ENCODE data around the gene MAPRE3.
A peak's percentile ranks its signal among the peaks of the same experiment; 100 is the strongest.

The MAPRE3 gene

DNA sequence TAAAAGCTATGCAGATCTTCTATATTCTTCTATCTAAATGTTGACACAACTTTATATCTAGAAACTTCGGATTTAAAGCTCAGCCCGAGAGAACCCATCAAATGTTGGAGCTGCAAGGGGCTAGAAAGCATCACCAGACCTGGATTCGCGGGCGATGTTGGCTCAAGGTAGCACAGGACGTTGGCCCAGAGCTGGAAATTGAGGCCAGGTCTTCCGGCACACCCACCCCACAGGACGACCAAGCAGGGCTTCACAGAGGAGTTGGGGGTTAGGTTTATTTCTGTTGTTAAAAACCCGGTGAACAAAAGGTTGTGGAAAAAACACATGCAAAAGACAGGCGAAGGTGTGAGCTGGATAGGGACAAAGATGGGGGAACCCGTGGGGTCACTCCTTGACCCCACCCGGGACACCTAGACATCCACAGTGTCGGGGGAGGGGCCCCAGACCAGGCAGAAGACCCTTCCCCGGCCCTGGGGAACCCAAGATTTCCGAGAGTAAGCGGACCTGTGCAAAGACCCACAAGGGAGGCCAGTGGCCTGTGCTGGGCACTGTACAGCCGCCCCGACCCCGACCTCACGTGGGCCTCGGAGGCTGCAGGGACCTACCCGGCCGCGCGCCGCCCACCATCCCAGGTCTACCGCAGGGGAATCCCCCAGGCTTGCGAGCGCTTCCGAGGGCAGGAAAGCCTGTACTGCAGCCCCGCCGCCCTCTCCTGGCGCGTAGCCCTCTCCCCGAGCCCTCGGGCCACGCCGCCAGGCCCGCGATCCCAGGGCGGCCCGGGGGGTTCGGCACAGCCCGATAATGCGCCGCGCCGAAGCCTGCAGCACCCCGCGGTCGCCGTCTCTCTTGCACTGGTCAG lies 79.2 kb downstream of the MAPRE3 start:
- DNase-seq: peak; percentile 57

DNA sequence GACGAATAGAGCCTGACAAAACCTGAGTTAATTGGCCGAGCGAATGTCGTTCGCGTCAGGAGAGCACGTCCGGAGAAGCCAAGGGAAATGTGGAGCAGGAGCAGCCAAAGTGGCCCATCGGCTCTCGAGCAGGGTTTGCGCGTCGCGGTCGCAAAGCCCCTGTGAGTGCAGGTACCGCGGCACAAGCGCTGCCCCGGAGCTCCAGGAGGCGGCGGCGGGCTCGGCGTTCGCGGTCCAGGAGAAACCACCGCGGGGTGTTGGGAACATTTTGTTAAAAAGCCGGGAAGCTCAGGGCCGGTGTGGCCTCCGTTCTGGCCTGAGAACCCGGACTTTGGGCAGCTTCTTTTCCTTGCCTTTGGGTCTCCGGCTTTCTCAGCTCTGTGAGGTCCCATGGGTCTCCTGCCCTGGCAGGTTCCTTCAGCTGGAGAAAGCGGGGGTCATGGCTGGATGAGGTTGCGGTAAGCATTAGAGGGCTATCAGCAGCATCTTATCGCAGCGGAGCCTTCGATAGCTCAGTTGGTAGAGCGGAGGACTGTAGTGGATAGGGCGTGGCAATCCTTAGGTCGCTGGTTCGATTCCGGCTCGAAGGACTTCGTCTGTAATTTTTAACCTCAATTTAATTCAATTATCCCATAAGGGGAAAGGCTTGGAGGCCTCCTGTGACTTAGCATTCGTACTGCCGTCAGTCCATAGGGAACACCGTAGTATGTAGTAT lies 80.0 kb downstream of the MAPRE3 start:
- peak; percentile 96 for DNase-seq

DNA sequence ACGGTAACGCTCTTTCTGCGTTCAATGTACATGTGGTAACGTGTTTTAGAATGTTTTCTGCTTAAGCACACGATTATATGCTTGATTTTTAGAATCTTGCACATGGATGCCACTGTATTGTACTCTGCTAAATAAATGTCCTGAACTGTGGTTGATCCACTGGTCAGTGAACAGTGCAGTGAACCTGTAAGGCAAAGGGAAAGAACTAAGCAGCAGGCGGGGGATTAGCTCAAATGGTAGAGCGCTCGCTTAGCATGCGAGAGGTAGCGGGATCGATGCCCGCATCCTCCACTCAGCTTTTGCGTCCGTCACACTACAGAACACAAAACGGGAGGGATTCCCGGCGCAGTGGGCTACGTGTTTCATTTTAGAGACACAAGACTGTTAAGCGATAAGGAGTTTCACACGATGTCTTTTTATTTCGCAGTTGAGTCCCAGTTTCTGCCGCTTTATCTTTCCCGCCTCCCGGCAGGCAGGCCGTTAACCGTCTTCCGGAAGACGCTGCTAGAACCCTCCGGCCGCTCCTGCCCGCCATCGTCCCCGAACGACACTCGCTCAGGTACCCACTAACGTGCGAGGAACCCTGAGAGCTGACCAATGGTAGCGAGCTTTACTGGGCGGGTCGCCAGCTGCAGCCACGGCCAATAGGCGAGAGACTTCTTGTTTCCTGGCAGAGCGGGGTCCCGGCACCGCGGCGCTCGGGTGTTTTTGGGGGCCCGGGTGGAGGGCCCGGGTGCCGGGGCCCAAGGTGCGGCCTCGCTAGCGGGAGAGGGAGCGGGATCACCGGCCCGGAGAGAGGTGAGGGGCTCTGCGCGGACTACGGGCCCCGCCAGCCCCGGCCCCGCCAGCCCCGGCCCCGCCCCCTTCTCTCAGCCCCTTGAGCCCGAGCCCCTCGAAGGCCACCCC lies 80.8 kb downstream of the MAPRE3 start, which contains the start of gene AGBL5:
TSS of gene AGBL5 (plus strand) at position 673 of the 906 bp plus-strand sequence. CDS start 1,291 bp downstream, outside the sequence.
- peak; percentile 96 for DNase-seq

DNA sequence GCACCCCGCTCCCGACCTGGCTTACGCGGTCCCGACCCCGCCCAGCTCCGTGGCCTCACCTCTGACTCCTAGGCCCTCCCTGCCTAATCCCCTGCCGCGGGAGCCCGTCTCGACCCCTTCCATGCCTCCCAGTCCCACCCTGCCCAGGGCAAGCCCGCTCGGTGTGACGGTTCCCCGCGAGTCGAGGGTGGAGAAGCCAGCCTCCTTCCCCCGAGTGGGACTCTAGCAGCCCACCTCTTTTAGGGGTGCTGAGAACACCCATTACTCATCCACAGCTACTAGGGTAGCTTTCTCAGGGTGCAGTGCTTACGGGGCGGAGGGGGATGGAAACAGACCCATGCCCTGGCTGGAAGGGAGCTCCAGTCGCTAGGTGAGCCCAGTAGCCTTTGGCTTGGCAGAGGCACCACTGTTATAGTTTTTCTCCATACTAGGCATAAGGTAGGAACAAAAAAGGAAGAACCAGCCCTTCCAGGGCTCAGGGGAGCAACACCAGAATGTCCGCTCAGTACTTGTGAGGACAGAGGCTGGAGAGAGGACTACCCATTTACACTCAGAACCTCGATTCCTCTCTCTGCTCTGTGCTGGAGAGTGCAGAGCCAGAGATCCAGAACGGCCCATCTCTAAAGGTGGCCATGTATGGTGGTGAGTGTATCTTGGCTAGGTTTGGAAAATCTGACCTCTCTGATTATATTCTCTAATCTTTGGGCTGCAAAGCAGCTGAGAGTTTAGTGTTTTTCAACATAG lies 81.6 kb downstream of the MAPRE3 start:
- DNase-seq: no peak

DNA sequence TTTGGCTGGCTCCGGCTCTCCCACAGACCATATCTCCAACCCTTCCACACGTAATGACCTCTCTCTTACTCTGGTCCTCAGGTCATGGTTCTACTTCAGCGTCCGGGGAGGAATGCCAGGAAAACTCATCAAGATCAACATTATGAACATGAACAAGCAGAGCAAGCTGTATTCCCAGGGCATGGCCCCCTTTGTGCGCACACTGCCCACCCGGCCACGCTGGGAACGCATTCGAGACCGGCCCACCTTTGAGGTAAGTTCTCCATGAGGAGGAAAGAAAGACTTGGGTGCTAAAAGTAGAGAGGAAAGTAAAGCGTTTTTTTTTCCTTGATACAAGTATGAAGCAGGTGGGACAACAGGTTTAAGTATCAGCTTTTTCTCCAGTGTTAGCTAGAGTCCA lies 82.9 kb downstream of the MAPRE3 start:
- no peak for DNase-seq

DNA sequence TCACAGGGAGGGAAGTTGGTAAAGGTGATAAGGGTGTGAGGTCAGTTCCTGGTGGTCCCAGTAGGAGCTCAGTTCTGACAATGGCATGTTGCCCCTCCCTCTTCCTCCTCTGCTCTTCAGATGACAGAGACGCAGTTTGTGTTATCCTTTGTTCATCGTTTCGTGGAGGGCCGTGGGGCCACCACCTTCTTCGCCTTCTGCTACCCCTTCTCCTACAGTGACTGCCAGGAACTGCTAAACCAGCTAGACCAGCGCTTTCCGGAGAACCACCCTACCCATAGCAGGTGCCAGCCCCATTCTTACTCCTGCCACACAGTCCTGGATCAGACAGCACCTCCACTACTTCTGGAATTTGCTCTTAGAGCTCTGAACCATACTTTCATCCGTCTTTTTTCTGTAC lies 83.3 kb downstream of the MAPRE3 start:
- DNase-seq: no peak

DNA sequence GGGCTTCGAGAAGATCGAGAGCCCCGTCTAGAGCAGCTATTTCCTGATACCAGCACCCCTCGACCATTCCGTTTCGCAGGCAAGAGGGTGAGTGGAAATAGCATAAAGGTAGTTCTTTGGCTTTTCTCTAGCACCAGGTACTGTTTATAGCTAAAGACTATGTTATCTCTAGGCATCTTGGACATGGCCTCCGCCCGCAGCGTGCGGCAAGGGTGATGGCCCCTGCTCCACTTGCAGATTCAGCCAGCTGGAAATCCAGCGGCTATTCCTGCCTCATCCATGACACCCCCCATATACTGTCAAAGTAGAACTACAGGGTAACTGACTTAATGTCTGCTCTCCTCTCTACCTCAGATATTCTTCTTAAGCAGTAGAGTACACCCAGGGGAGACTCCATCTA lies 84.3 kb downstream of the MAPRE3 start:
- no peak for DNase-seq

DNA sequence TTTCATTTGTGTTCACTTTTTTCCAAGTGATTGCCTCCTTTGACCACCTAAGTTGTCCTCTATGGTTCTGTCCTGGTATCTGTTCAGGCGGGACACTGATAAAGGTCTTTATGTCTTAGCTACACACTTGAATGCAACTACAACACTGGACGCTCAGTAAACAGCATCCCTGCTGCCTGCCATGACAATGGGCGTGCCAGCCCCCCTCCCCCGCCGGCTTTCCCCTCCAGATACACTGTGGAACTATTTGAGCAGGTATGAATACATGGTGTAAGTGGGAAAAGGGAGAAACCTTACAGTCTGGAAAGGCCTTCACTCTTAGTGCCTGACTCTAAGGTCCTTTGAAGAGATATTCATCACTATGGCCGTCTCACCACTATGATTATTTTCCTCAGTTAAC lies 86.7 kb downstream of the MAPRE3 start:
- DNase-seq: no peak

DNA sequence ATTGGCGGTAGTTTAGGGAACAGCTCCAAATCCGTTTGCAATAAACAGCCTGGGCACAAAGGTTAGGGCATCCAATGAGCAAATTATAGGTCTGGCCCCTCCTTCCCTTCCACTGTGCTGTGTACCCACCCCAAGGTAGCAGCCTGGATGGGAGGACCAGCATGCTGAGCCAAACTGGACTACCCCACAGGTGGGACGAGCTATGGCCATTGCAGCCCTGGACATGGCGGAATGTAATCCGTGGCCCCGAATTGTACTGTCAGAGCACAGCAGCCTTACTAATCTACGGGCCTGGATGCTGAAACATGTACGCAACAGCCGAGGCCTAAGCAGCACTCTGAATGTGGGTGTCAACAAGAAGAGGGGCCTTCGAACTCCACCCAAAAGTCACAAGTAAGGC lies 87.8 kb downstream of the MAPRE3 start:
- DNase-seq: no peak

DNA sequence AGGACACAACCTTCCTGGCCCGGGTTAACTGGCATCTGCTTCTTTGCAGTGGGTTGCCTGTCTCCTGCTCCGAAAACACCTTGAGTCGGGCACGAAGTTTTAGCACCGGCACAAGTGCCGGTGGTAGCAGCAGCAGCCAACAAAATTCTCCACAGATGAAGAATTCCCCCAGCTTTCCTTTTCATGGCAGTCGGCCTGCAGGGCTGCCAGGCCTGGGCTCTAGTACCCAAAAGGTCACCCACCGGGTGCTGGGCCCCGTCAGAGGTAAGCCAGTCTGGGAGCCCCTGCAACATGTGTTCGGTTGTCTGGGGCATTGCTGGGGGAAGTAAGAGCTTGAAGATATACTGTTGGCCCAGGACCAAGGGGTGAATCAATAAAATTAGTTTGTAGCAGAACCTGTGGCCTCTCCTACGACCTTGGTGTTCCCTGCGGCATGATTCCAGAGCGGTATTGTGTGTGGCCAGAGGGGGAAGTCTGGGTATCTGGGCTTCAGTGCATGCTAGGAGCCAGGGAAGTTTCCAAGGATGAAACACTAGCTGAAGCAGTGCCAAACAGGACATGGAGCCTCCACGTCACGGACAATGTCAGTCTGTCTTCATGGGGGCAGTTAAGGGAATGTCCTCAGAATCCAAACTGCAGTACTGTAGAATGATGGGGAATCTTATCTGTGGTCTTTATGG lies 88.8 kb downstream of the MAPRE3 start:
- no peak for DNase-seq

DNA sequence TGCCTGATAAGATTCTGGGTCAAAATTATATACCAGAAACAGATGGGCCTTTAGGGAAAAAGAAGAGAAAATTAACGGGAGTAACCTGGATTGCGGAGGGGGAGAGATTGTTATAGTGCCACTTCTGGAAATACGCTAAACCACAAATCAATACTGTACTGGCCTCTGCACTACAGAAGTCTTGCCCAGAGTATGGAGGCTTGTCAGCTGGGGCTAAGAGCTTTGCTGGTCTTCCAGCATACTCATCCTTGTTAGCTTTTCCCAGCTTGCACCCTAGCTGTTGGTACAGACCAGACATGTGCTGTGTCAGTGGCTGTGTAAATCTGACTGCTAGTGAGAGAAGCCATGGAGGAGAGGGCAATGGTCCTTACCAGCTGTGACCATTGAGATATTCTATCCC lies 89.9 kb downstream of the MAPRE3 start:
- DNase-seq: no peak

DNA sequence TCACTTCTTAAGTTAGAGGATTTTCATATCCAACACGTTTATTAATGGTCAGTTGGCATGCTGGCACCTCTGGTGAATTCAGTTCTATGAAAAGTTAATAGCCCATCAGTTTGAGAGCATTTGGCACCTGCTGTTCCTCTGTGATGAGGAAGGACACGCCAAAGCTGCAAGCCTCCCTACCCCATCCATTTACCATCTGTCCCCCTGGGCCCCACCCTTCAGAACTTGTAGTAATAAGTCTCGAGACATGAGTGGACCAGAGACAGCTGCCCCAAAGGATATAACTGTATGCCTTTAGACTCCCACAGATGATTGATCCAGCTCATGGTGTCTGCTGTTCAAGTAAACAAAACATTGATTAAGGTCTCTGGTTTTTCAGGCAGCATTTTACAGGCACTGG lies 94.7 kb downstream of the MAPRE3 start:
- DNase-seq: no peak

DNA sequence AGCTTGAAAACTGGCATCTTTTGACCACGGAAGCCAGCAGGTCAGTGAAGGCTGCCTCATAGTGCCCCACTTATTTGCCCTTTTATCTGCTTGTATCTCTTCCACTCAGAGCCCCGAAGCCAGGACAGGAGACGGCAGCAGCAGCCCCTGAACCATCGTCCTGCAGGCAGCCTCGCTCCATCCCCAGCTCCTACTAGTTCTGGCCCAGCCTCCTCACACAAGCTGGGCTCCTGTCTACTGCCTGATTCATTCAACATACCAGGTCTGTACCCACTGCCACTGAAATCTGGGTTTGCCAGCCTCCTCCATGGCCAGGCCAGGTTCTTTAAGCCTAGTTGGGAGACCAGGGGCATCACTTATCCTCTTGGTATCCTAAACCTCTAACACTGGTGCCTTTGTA lies 96.9 kb downstream of the MAPRE3 start:
- no peak for DNase-seq

DNA sequence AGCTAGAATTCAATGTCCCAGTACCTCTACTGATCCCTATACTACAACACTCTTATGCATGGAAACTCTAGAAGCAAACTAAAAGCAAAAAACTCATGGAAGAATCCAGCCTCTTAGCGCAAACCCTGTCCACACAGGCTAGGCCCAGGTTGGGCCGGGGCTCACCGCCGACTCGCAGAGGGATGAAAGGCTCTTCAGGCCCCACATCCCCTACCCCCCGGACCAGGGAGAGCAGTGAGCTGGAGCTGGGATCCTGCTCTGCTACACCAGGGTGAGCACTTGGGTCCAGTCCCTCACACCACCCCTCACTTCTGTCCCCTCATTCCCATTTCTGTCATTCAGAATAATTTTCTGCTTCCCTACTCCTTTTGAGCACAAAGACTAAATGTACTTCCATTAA lies 99.0 kb downstream of the MAPRE3 start:
- no peak for DNase-seq

DNA sequence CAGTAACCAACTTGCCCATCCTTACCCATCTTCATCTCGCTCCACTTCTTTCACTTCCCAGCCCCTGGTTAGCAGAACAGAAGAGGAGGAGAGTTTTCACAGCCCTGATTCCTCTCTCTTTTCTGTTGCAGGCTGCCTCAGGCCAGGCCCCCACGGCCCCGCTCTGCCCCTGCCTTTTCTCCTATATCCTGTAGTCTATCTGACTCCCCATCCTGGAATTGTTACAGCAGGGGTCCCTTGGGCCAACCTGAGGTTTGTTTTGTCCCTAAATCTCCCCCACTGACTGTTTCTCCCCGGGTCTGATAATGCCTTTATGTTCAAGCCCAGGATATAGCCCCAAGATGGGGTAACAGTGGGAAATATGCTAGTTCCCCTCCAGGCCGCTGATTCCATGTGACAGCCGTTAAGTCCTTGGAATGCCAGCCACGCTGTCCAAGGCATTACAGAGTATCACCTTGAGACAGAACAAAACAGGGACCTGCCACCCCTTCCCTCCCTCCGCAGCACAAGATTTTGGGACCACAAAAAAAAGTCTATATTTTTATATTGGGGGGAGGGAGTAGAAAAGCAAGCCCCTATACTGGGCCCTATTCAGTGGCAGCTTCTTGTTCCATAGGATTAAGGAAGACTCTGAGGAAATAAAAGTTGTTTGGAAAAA lies 99.7 kb downstream of the MAPRE3 start:
- no peak for DNase-seq

DNA sequence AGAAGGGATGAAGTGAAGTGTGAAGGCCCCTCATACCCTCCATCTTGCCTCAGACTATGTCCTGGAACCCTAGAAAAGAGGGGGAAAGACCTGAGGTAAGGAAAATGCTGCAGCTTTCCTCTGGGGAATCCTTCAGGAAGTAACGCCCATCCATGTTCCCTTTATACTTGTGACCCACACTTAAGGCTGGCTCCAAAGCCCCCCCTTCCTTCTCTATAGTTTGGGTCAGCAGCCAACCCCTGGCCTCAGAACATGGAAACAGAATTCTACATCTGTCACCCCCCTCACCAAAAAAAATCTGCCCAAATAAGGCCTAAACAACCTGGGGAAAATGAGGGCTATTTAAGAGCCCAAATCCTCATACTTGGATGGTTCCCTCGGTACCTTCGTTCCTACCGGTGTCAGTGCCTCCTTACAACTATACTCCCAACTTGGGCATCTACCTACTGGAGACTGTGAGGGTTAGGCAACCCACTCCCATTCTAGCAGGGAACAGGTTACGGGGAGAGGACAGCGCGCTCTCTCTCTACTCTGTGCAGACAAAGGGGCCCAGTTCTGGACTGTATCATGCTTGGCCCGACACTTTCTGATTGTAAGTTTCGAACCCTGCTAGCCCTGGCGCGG lies 100.3 kb downstream of the MAPRE3 start:
- DNase-seq: no peak

DNA sequence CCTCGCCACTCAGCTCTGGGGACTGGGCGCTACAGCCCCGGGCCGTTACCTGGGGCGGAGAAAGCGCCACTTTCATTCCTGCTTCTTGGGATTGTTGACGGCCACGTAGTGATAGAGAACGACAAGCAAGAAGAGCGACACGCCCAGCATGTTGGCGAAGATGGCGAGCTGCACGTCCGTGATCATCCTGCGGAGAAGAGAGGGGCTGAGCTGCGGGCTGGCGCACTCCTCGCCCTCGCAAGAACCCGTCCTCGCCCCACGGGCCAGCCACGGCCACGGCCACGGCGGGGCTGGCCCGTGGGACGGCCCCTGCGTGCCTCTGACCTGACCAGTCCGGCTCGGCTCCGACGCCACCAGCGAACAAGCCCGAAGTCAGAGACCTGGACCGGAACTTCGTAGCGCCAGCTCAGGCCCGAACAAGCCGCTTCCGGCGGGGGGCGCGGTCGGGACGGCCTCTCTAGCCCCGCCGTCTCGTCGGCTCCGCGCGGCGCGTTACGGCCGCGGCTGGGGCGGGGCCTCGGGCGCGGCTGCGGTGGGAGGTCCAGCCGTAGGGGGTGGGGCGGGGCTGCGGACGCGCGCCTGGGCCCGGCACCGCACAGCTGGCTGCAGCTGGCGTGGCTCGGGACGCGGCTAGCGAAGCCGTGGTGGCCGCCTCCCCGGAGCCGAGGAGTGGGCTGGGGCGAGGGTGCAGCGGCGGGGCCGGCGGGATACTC lies 101.0 kb downstream of the MAPRE3 start, which contains the start of gene OST4:
TSS of gene OST4 (minus strand) at position 378 of the 713 bp plus-strand sequence.
- peak; percentile 96 for DNase-seq

DNA sequence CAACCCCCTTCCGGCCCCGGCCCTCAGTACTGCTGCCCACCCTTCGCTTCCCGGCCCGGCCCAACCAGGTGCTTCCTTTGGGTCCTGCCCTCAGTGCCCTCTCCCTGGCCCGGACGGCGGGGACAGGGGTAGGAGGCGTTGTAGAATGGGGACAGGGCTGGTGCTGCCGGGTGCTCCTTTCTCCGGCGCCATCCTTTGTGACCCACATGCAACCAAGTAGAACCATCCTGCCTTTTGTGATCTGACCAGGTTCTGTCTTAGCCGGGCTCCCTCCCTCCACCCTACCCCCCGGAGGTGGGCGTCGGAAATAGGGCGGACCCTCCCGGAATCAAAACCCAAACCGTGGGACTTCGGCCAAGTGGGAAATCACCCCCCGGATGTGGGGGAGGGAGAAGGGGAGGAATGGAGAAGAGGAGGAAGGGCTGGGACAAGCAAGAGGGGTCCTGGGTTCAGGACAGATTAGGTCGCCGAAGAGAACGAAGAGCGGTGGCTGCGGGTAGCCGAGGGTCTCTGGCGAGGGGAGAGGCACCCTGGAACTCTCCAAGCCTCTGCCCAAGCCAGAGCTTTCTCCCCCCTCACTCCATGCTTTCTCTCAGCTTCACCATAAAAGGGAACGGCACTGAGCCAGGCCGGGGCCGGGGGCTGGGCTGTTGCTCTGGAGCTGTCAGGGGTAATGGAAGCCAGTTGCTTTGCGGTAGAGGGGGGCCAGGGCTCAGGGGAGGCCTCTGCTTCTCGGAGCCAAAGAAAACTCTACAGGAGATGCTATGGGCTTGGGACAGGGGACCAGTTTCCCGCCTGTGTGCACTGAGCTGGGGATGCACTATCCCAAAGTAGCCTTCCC lies 101.8 kb downstream of the MAPRE3 start:
- DNase-seq: peak; percentile 92

DNA sequence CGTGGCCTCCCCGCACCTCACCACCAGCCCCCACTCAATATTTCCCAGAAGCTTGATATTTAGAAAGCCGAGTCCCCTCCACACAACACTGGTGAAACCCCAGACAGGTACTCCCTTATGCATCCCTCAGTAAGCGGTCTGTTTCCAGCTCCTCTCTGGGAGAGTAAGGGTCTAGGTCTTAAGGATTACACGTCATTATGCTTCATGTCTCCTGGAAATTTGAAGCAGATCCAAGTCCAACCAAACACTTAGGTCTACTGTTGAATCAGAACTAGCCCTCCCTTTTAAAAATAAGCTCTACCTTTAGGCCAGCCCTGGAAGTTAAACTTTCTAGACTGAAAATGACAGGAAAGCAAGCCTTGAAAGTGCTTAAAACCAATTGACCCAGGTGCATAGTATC lies 102.5 kb downstream of the MAPRE3 start:
- no peak for DNase-seq
